HepG2 (cell line): ENCODE results near the gene ZNF24. TPM values are rescaled to one million over a fixed set of nuclear protein-coding genes. Genes with fewer than 3 reads are reported as not detected.

Experiments used
- ATAC-seq: fragments of 200-7000 bp; cut with Tn5 transposase; 3 replicates; pipeline ENCODE4 v1.9.1; 2020; ENCODE audit warnings: mild to moderate bottlenecking, moderate library complexity
- BruUV-seq: library from RNA; stranded (reverse); fragments of 400-500 nt; replicated peaks from 2 replicates; lab custom pipeline; 2021; lab: Mats Ljungman, UMichigan
- CTCF ChIA-PET: fragments of 300-600 bp; formaldehyde crosslinking; extraction: SDS; loops from one replicate; lab custom pipeline; 2021; ENCODE audit warnings: low total read pairs, inconsistent platforms, low intra/inter-chr PET ratio; lab: Yijun Ruan, JAX
- POLR2A ChIA-PET: fragments of 350-600 bp; sonication (Branson Sonifier 250); formaldehyde crosslinking; loops from one replicate; lab custom pipeline; 2020; ENCODE audit warnings: antibody characterized with exemption, inconsistent platforms; lab: Yijun Ruan, JAX
- DNase-seq: peaks from one replicate; pipeline ENCODE4 v3.0.0-alpha.2; 2015; ENCODE audit warnings: low spot score
- FAIRE-seq: peaks from 3 replicates; lab custom pipeline; 2011; peaks lifted over from hg19 to GRCh38; lab: Jason Lieb, UNC
- H2AFZ ChIP-seq: one replicate; pipeline ENCODE4 v1.6.1; 2011; ENCODE audit warnings: low read length, inconsistent platforms
- H3K27ac ChIP-seq: fragments of 300-600 bp; 3 replicates; pipeline ENCODE4 v1.8.0; 2011; ENCODE audit warnings: mixed run types, mild to moderate bottlenecking, mixed read lengths, low read length, inconsistent platforms; ENCODE audit not compliant: insufficient read depth; ENCODE audit errors: extremely low read length
- H3K27me3 ChIP-seq, 2 experiments: fragments of 200-600 bp in 1 of 2; 2 replicates in 1 of 2; 3 replicates in 1 of 2; pipeline versions ENCODE4 v1.6.0 to v1.8.0; 2011; ENCODE audit warnings: low read length in 2 of 2, mild to moderate bottlenecking in 2 of 2, moderate library complexity in 2 of 2, inconsistent platforms in 1 of 2; ENCODE audit not compliant: insufficient read depth in 2 of 2, control insufficient read depth in 1 of 2
- H3K36me3 ChIP-seq, 2 experiments: fragments of 200-600 bp in 1 of 2; replicated peaks in 1 of 2; 2 replicates in 1 of 2; 3 replicates in 1 of 2; pipeline versions ENCODE4 v1.5.1 to v1.8.0; 2011; ENCODE audit warnings: low read length in 2 of 2, inconsistent platforms in 1 of 2; ENCODE audit not compliant: insufficient read depth in 2 of 2, control insufficient read depth in 1 of 2
- H3K4me1 ChIP-seq: 2 replicates; pipeline ENCODE4 v1.5.1; 2012; ENCODE audit warnings: low read length, inconsistent platforms; ENCODE audit not compliant: insufficient read depth
- H3K4me2 ChIP-seq: 2 replicates; pipeline ENCODE4 v1.6.0; 2011; ENCODE audit warnings: low read depth, low read length, inconsistent platforms
- H3K4me3 ChIP-seq, 3 experiments: fragments of 200-600 bp in 1 of 3; sonication (generic), shearing (Covaris generic) in 1 of 3; replicated peaks in 1 of 3; 2 replicates each; pipeline ENCODE4 v1.5.1; 2011 to 2016; ENCODE audit warnings: low read length in 3 of 3, inconsistent platforms in 2 of 3, low read depth in 2 of 3, mild to moderate bottlenecking in 2 of 3, control low read depth in 1 of 3, mixed read lengths in 1 of 3; ENCODE audit not compliant: insufficient read depth in 1 of 3
- H3K79me2 ChIP-seq: one replicate; pipeline ENCODE4 v1.6.1; 2011; ENCODE audit warnings: low read length, inconsistent platforms; ENCODE audit not compliant: insufficient read depth
- H3K9ac ChIP-seq: 2 replicates; pipeline ENCODE4 v1.6.0; 2011; ENCODE audit warnings: mild to moderate bottlenecking, low read depth, low read length, inconsistent platforms; ENCODE audit not compliant: insufficient read depth
- H3K9me3 ChIP-seq: 2 replicates; pipeline ENCODE4 v1.5.1; 2012; ENCODE audit warnings: mild to moderate bottlenecking, low read length
- H4K20me1 ChIP-seq: 2 replicates; pipeline ENCODE4 v1.6.0; 2011; ENCODE audit warnings: inconsistent platforms, mild to moderate bottlenecking, low read length, moderate library complexity; ENCODE audit not compliant: insufficient read depth
- NFAT5 ChIP-seq: sonication (generic); formaldehyde crosslinking; IDR thresholded peaks from 2 replicates; pipeline ENCODE4 v1.4.0; 2020; ENCODE audit warnings: missing genetic modification reagents
- PHF21A ChIP-seq: sonication (generic); formaldehyde crosslinking; IDR thresholded peaks from 2 replicates; pipeline ENCODE4 v1.5.0; 2020; ENCODE audit warnings: mild to moderate bottlenecking, missing genetic modification reagents
- POLR2A ChIP-seq, 2 experiments: IDR thresholded peaks; 2 replicates each; pipeline ENCODE4 v1.6.1; 2011; ENCODE audit warnings: low read depth in 2 of 2, low read length in 2 of 2, mild to moderate bottlenecking in 1 of 2, moderate library complexity in 1 of 2; ENCODE audit not compliant: insufficient read depth in 1 of 2
- POLR2AphosphoS2 ChIP-seq: IDR thresholded peaks from 2 replicates; pipeline ENCODE4 v1.6.1; 2011; ENCODE audit warnings: low read depth, low read length, improper control_type of control experiment
- RBFOX2 ChIP-seq: fragments of 200-400 bp; formaldehyde crosslinking; IDR thresholded peaks from 2 replicates; pipeline ENCODE4 v1.6.1; 2017; ENCODE audit warnings: low read depth, mild to moderate bottlenecking, low read length
- RBM22 ChIP-seq: fragments of 200-400 bp; formaldehyde crosslinking; optimal IDR thresholded peaks from 2 replicates; pipeline ENCODE3; 2017; ENCODE audit warnings: mild to moderate bottlenecking, low read length, moderate library complexity
- RXRB ChIP-seq: IDR thresholded peaks from 2 replicates; pipeline ENCODE4 v1.6.1; 2016; ENCODE audit warnings: borderline replicate concordance, missing genetic modification reagents, missing compliant biosample characterization
- SRSF9 ChIP-seq: fragments of 200-400 bp; formaldehyde crosslinking; IDR thresholded peaks from 2 replicates; pipeline ENCODE4 v1.6.1; 2018; ENCODE audit warnings: borderline replicate concordance, mild to moderate bottlenecking, low read depth, low read length; ENCODE audit not compliant: insufficient read depth, poor library complexity, severe bottlenecking
- TBP ChIP-seq: sonication (generic); formaldehyde crosslinking; IDR thresholded peaks from 2 replicates; pipeline ENCODE4 v1.5.0; 2020; ENCODE audit warnings: missing genetic modification reagents
- TMF1 ChIP-seq: sonication (generic); formaldehyde crosslinking; IDR thresholded peaks from 2 replicates; pipeline ENCODE4 v1.8.1; 2022; ENCODE audit warnings: low read depth, missing genetic modification reagents
- ZNF296 ChIP-seq: sonication (generic); formaldehyde crosslinking; conservative IDR thresholded peaks from 2 replicates; pipeline ENCODE4 v1.5.0; 2020; ENCODE audit warnings: mild to moderate bottlenecking, missing genetic modification reagents
- ZNF556 ChIP-seq: sonication (generic); formaldehyde crosslinking; IDR thresholded peaks from 2 replicates; pipeline ENCODE4 v1.4.0; 2020; ENCODE audit warnings: mild to moderate bottlenecking, missing genetic modification reagents, borderline replicate concordance
- ZNF891 ChIP-seq: sonication (generic); formaldehyde crosslinking; IDR thresholded peaks from 2 replicates; pipeline ENCODE4 v1.5.0; 2020; ENCODE audit warnings: mild to moderate bottlenecking, missing genetic modification reagents
- WGBS: methylation state at CpG from one replicate; pipeline ENCODE4 v1.1.6; 2017; ENCODE audit warnings: low lambda C conversion rate; 5-methylcytosine and 5-hydroxymethylcytosine counted together
- in situ Hi-C: cut with HindIII; loops from 2 replicates; pipeline ENCODE4 v1.10.0; 2017; ENCODE audit warnings: low pct_unique_long_range_greater_than_20kb; ENCODE audit not compliant: extremely low pct_ligation_motif_present
- intact Hi-C: fragments of 100-400 bp; cut with micrococcal nuclease; formaldehyde crosslinking; loops from one replicate; pipeline ENCODE4 v1.10.0; 2022; ENCODE audit not compliant: unreplicated experiment
- polyA plus RNA-seq, 8 experiments: library from polyadenylated mRNA; depleted of rRNA in 3 of 8; stranded (reverse) in 7 of 8; unstranded in 1 of 8; fragments of >200 nt; fragmentation: Illumina TruSeq in 4 of 8; extraction: Trizol in 4 of 8; gene quantifications; 2 replicates each; pipeline versions ENCODE4 v1.2.1 to v1.2.3, GENCODE V29; 2011 to 2016; ENCODE audit warnings: low read depth in 4 of 8, missing spikeins in 1 of 8, mixed read lengths in 1 of 8; ENCODE audit not compliant: insufficient read depth in 1 of 8
- total RNA-seq, 5 experiments: library from RNA; depleted of rRNA; stranded (reverse); fragments of >200 nt; fragmentation: Illumina TruSeq; extraction: Trizol; gene quantifications; 2 replicates each; pipeline ENCODE4 v1.2.3, GENCODE V29; 2016; ENCODE audit warnings: low read depth in 1 of 5
- TF ChIP-seq, protein P1 (sequence below): sonication (generic); formaldehyde crosslinking; IDR thresholded peaks from 2 replicates; pipeline ENCODE4 v1.4.0; 2020; ENCODE audit warnings: missing genetic modification reagents; ENCODE audit errors: not compliant biosample characterization
- TF ChIP-seq, protein P2 (sequence below): sonication (generic); formaldehyde crosslinking; IDR thresholded peaks from 2 replicates; pipeline ENCODE4 v1.5.0; 2020; ENCODE audit warnings: mild to moderate bottlenecking, low read depth, missing genetic modification reagents, borderline replicate concordance

Gene ZNF24
- total and polyA plus RNA-seq, 2 of the 13 experiments (the other 11 are each of a cell fraction or from before 2014, with no cell fraction given) = 19.5 to 41.1 TPM

DNA sequence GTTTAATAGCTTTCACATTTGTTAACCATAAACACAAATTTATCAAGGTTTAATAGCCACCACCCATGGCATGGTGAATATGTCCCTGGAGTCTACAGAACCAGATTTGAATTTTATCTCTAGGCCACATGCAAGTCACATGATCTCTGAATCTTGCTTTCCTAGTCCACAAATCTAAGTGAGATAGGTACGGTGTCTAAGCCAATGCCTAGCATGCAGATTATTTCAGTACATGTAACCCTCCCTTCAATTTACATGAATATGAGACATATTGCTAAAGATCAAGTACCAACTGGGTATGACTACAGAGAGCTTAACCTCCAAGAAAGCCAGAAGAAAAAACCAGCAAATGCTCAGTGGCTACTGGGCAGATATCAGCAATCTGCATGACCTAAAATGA lies 10.0 kb downstream of the ZNF24 start:
- WGBS = 100% methylated on average over 1 of the region's 1 CpG
- intact Hi-C loops (no loop called here), in situ Hi-C loops (no loop called here)
- H3K4me1 ChIP-seq = peaks cover 12% of the 10 kb centered on the region
- peaks cover 12% of the 10 kb centered on the region for H3K79me2 ChIP-seq
- FAIRE-seq = no peak
- BruUV-seq = no TSS peak
- no peak overlapping the region for H3K4me3 ChIP-seq
- peaks cover 4% of the 10 kb centered on the region; the same call in 1 of the 2 replicates for H4K20me1 ChIP-seq
- ChIA-PET POLR2A (interaction anchor here (1.4 to 2.3 kb wide), 3 partner anchors 11 to 93 kb away, joined by 4 to 15 read pairs (median 4); partner anchors contain the start of genes ZNF24 and ZNF397), CTCF (no interaction called here)
- TF ChIP-seq ZNF556 (CRISPR knock-in tag) (no peak), RBM22 (peak; percentile 49), ZNF891 (no peak), RBFOX2 (peak; percentile 18; the same call in 1 of the 2 replicates), SRSF9 (no peak), TBP (no peak), RXRB (CRISPR knock-in tag) (no peak), ZNF296 (CRISPR knock-in tag) (no peak), TMF1 (CRISPR knock-in tag) (no peak), NFAT5 (no peak), POLR2AphosphoS2 (no peak), PHF21A (CRISPR knock-in tag) (no peak), POLR2A (IDR thresholded peaks at IDR 0.05; ENCODE audit: insufficient read depth in 1 of 2, low read depth in 2 of 2, low read length in 2 of 2) (peak in 1 of 2 experiments; percentile 4; a peak in 1 of 4 replicates)
- TF ChIP-seq, protein P1, sequence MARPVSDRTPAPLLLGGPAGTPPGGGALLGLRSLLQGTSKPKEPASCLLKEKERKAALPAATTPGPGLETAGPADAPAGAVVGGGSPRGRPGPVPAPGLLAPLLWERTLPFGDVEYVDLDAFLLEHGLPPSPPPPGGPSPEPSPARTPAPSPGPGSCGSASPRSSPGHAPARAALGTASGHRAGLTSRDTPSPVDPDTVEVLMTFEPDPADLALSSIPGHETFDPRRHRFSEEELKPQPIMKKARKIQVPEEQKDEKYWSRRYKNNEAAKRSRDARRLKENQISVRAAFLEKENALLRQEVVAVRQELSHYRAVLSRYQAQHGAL = no peak
- TF ChIP-seq, protein P2, sequence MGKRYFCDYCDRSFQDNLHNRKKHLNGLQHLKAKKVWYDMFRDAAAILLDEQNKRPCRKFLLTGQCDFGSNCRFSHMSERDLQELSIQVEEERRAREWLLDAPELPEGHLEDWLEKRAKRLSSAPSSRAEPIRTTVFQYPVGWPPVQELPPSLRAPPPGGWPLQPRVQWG (CRISPR knock-in tag) = no peak
- H3K27ac ChIP-seq = no peak overlapping the region
- ATAC-seq = no peak
- H3K9me3 ChIP-seq = no peaks in the 10 kb centered on the region
- peaks cover 16 to 54% of the 10 kb centered on the region in 2 experiments for H3K36me3 ChIP-seq
- no peak for DNase-seq
- H3K27me3 ChIP-seq = no peaks in the 10 kb centered on the region
- no peak overlapping the region for H2AFZ ChIP-seq
- H3K4me2 ChIP-seq = no peak overlapping the region
- no peak overlapping the region for H3K9ac ChIP-seq
